BJ (cell line): ENCODE results near the gene LIME1. TPM values are rescaled to one million over a fixed set of nuclear protein-coding genes. Genes with fewer than 3 reads are reported as not detected.

Source experiments
- CTCF ChIA-PET: fragments of 350-600 bp; formaldehyde crosslinking; extraction: SDS; loops from one replicate; lab custom pipeline; 2021; ENCODE audit warnings: antibody characterized with exemption, inconsistent platforms; lab: Yijun Ruan, JAX
- POLR2A ChIA-PET: fragments of 300-600 bp; sonication (Branson Sonifier 250); formaldehyde crosslinking; extraction: SDS; loops from one replicate; lab custom pipeline; 2021; ENCODE audit warnings: antibody characterized with exemption; lab: Charles Lee
- DNase-seq: peaks from one replicate; pipeline ENCODE4 v3.0.0-alpha.2; 2011; ENCODE audit warnings: low read depth
- H3K27me3 ChIP-seq: 2 replicates; pipeline ENCODE4 v1.6.0; 2011; ENCODE audit warnings: low read length; ENCODE audit not compliant: control insufficient read depth, insufficient read depth
- H3K36me3 ChIP-seq: 2 replicates; pipeline ENCODE4 v1.5.1; 2011; ENCODE audit warnings: low read length; ENCODE audit not compliant: control insufficient read depth, insufficient read depth
- H3K4me3 ChIP-seq: 2 replicates; pipeline ENCODE4 v1.5.1; 2011; ENCODE audit warnings: low read depth, mild to moderate bottlenecking, control low read depth, low read length
- CTCF ChIP-seq: IDR thresholded peaks from 2 replicates; pipeline ENCODE4 v1.5.1; 2011; ENCODE audit warnings: low read depth, mild to moderate bottlenecking, control low read depth, inconsistent platforms, low read length, moderate library complexity; ENCODE audit not compliant: insufficient read depth
- polyA plus RNA-seq: library from polyadenylated mRNA; depleted of rRNA; stranded (reverse); fragments of >200 nt; gene quantifications from 2 replicates; pipeline ENCODE4 v1.2.3, GENCODE V29; 2011

The LIME1 gene
- polyA plus RNA-seq, 1 experiment: 2.5 TPM

DNA sequence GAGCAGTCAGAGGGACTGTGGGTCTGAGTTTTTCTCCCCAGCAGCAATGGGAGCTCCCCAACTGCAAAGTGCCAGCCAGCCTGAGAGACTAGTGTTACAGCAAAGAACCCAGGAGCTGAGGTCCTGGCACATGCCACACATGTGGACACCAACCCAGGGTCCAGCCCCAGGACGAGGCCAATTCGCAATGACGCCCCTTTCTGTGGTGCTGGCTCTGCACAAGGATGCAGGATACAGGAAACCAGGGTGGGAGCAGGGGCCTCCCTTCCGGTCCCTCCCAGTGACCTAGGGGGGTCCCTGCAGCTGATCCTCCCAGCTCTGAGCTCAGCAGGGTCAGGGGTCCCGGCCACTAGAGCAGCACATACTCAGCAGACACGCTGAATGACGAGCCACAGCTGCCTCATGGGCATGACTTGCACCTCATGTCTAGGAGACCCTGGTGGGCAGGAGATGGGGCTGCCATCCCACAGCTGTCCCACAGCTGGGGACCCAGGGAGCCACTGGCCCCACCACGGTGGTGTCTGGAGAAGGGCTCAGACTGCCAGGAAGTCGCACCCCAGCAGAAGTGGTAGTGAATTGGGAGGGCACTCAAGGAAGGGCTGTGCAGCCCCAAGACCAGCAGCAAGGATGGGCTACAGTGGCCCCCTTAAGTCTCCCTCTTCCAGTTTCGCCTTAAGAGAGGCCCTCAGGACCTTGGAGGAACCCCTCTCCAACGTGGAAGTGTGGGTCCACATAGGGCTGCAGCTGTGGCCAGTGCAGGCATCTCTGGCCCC, 32.3 kb upstream of the LIME1 start:
- Histone ChIP-seq H3K4me3 (no peak overlapping the region), H3K36me3 (peaks cover 29% of the 10 kb centered on the region), H3K27me3 (no peaks in the 10 kb centered on the region)
- ChIA-PET POLR2A (no interaction called here), CTCF (no interaction called here)
- no peak for DNase-seq
- no peak for TF ChIP-seq CTCF

- no peak for DNase-seq
- TF ChIP-seq CTCF: no peak
- CTCF ChIA-PET: no interaction called here
- no peak overlapping the region for H3K4me3 ChIP-seq
- POLR2A ChIA-PET: no interaction called here
- H3K36me3 ChIP-seq: peaks cover 29% of the 10 kb centered on the region
- no peaks in the 10 kb centered on the region for H3K27me3 ChIP-seq
Measured at GRCh38 chr20:63704749-63705117, 31.7 kb upstream of the LIME1 start.

GRCh38 chr20:63705232-63706026, 31.0 kb upstream of the LIME1 start:
- DNase-seq: no peak
- H3K36me3 ChIP-seq: peaks cover 27% of the 10 kb centered on the region
- TF ChIP-seq CTCF: no peak
- ChIA-PET POLR2A (no interaction called here), CTCF (no interaction called here)
- H3K27me3 ChIP-seq: no peaks in the 10 kb centered on the region
- no peak overlapping the region for H3K4me3 ChIP-seq

GRCh38 chr20:63706027-63706695, 30.3 kb upstream of the LIME1 start:
- ChIA-PET POLR2A (no interaction called here), CTCF (no interaction called here)
- Histone ChIP-seq H3K27me3 (no peaks in the 10 kb centered on the region), H3K4me3 (peak overlapping the region; percentile 88), H3K36me3 (peaks cover 26% of the 10 kb centered on the region)
- TF ChIP-seq CTCF: no peak
- DNase-seq: no peak
